OCI-LY3 (cell line): Measurements from ENCODE around the gene ANKRD27.
"Not testable (repeated sequence)": the region's sequence is repeated elsewhere in the genome, so short reads cannot be mapped to it uniquely, and the experiment has no call there.

Source experiments
- EZH2phosphoT487 ChIP-seq: fragments of 200-600 bp; shearing (Covaris generic); IDR thresholded peaks from 2 replicates; pipeline ENCODE4 v1.6.1; 2018; ENCODE audit warnings: antibody characterized with exemption, mixed run types, low read depth
- TF ChIP-seq, protein P1 (sequence below): fragments of 200-600, 300-600 bp; sonication (generic); IDR thresholded peaks from 2 replicates; pipeline ENCODE4 v1.5.1; 2014; ENCODE audit warnings: antibody characterized with exemption, low read length, low read depth

DNA sequence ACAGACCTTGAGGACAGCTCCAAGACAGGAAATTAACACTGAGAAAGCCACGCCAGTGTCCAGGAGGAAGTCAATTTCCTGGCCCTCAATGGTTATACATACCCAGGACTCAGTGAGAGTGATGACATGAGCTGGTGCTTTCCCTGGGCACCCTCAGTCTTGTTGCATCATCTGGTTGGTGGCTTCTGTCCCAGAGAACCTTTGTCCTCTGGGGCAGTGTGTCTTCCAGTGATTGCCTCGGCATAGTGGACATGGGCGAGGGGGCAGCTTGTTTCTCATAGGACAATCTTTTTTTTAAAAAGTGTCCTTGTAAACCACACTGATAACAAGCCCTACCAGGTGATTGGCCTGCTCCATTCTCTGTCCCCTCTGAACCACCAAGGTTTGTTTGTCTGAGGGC lies 21.8 kb upstream of the ANKRD27 start:
- TF ChIP-seq, protein P1, sequence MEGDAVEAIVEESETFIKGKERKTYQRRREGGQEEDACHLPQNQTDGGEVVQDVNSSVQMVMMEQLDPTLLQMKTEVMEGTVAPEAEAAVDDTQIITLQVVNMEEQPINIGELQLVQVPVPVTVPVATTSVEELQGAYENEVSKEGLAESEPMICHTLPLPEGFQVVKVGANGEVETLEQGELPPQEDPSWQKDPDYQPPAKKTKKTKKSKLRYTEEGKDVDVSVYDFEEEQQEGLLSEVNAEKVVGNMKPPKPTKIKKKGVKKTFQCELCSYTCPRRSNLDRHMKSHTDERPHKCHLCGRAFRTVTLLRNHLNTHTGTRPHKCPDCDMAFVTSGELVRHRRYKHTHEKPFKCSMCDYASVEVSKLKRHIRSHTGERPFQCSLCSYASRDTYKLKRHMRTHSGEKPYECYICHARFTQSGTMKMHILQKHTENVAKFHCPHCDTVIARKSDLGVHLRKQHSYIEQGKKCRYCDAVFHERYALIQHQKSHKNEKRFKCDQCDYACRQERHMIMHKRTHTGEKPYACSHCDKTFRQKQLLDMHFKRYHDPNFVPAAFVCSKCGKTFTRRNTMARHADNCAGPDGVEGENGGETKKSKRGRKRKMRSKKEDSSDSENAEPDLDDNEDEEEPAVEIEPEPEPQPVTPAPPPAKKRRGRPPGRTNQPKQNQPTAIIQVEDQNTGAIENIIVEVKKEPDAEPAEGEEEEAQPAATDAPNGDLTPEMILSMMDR = not testable (repeated sequence)
- TF ChIP-seq EZH2phosphoT487 = not testable (repeated sequence)
